Lung microvascular endothelial cell (primary cell): ENCODE measurements around the gene ELANE. TPM values are rescaled to one million over a fixed set of nuclear protein-coding genes. Genes with fewer than 3 reads are reported as not detected.

ENCODE experiments used
- DNase-seq, 2 donors: peaks; one replicate each; pipeline versions ENCODE4 v3.0.0 to v3.0.0-alpha.2; 2010; ENCODE audit warnings: low read depth in 2 of 2
- total RNA-seq: library from RNA; depleted of rRNA; stranded (reverse); fragments of >200 nt; gene quantifications from 2 replicates; pipeline ENCODE4 v1.2.1, GENCODE V29; 2014

ELANE gene
- total RNA-seq, 1 donor from 2014 or later = not detected

GRCh38 chr19:896999-897398 is 44.9 kb downstream of the ELANE start:
- no peak for DNase-seq

- DNase-seq = no peak
These were observed 45.4 kb downstream of the ELANE start for GRCh38 chr19:897442-898039.

DNA sequence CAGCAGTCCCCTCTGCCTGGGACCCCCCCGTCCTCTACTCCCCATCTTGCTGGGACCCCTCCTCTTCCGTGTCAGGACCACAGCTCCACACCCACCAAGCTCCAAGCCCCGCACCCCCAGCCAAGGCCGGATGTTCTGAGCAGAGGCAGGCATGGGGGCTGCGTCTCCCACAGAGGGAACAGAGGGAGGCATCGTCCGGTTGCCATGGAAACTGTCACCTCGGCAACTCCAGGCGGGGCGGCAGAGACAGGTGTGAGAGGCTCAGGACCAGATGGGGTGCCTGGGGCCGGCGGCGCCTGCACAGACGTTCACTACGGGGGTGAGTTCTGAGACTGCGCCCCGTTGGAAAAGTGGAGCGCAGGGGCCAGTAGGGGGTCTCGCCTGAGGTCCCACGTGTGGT is 46.6 kb downstream of the ELANE start:
- DNase-seq = no peak

GRCh38 chr19:899336-900042 is 47.4 kb downstream of the ELANE start:
- no peak for DNase-seq

- DNase-seq = no peak
These were observed 47.9 kb downstream of the ELANE start for GRCh38 chr19:900043-900301.

DNA sequence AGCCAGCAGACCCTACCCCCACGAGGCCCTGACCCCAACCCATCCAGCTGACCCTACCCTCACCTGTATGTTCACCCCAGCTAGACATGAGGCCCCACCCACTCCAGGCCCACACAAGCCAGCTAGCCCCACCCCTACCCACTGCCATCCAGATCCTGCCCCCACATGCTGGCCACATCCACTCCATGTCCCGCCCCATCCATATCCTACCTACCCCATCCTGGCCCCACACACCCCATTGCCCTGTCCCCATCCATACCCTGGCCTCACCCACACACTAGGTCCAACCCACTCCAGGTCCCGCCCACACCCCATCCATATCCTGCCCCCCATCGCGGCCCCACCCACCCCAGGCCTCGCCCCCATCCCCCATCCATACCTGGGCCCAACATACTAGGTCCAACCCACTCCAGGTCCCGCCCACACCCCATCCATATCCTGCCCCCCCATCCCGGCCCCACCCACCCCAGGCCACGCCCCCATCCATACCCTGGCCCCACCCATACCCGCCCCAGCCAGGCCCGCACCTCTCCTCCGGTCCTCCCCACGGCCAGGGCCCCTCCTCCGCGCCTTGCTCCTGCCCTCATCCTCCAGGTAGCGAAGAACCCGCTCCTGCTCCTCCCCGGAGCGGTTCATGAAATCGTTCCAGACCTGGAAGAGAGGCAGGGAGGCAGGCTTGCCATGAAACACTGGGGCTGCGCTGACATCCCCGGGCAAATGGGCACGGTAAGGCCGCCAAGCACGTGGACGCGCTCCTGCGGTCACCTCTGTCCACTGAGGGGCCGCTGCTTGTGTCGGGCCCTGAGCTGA is 48.4 kb downstream of the ELANE start:
- DNase-seq = no peak

DNA sequence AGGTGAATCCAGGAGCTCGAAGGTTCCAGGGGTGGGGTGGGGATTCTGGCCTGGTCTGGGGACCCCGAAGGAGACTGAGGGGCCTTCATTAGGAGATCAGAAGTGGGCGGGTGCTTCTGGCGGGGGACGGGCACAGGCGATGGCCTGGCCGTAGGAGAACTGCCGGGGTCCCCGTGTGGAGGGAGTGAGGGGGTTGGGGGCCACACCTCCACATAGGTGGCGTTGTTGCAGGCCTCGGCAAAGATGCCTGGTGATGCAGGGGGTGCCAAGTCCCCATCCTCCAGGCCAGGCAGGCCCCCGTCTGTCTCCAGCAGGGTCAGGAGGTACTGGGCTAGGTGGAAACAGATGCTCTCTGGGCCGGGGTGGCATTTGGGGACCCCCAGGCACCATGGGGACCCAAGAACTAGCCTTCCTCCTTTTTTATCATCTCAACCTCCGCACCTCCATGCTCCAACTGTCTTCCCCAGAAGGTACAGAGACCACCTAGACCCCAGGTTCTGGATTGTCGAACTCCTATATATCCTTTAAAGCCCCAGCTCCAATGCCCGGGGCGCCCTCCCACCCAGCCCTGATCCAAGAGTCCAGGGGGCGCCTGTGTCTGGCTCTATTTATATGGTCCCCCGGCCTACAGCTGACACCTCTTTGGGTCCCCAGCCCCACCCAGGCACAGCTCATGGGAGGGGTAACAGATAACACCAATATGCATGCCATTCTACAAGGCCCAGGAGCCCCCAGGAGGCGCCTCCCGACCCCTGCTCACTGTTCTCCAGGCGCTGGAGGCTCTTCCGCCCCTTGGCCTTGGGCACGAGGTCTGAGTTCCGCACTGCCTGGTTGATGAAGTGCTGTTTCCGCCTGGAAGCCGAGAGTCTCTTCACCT is 49.4 kb downstream of the ELANE start:
- no peak for DNase-seq

- DNase-seq = no peak
These were observed 49.9 kb downstream of the ELANE start for GRCh38 chr19:902093-902370.

DNA sequence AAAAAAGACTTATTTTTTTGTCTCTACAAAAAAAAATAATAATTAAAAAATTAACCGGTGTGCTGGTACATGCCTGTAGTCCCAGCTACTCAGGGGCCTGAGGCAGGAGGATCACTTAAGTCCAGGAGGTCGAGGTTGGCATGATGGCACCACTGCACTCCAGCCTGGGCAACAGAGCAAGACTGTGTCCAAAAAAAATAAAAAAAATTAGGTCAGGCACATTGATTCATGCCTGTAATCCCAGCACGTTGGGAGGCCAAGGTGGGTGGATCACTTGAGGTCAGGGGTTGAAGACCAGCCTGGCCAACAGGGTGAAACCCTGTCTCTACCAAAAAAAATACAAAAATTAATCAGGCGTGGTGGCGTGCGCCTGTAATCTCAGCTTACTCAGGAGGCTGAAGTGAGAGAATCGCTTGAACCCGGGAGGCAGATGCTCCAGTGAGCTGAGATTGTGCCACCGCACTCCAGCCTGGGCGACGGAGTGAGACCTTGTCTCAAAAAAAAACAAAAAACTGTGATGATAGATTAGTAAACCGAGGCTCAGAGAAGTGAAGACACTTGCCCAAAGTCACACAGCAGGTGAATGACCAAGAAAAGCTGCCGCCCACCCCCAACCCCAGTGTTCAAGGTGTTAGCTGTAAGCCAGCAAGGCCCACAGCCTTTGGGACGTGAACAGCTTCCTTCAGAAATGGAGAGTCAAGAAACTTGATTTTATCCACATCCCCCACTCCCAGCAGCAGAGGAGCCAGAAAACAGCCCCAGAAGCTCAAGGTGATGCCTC is 50.5 kb downstream of the ELANE start:
- DNase-seq = no peak

- DNase-seq = no peak
These were observed 51.2 kb downstream of the ELANE start for GRCh38 chr19:903266-903797.

DNA sequence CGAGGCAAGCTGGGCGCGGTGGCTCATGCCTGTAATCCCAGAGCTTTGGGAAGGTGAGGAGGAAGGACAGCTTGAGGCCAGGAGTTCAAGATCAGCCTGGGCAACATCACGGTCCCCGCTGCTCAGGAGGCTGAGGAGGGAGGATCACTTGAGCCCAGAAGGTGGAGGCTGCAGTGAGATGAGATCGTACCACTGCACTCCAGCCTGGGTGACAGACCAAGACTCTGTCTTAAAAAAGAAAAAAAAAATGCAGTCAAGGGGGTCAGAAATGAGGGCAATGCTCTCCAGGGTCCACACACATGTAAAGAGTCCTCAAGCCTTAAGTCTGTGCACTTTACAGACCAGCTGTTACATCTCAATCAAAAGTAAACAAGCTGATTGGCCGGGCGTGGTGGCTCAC is 52.4 kb downstream of the ELANE start:
- no peak for DNase-seq

Other genes starting within 250 kb of the ELANE start
- gene POLRMT, start 218.8 kb upstream of the ELANE start, total RNA-seq = 14.4 and 18.8 TPM in 2 replicates
- not detected in 2 replicates for gene FGF22, start 212.4 kb upstream of the ELANE start, total RNA-seq
- 25.5 and 27.8 TPM in 2 replicates for gene RNF126, start 189.1 kb upstream of the ELANE start, total RNA-seq
- 5.0 and 5.2 TPM in 2 replicates for gene FSTL3, start 175.9 kb upstream of the ELANE start, total RNA-seq
- gene PRSS57, start 156.9 kb upstream of the ELANE start, total RNA-seq = not detected in 2 replicates
- gene PALM, start 143.4 kb upstream of the ELANE start, total RNA-seq = 23.1 and 36.9 TPM in 2 replicates
- gene MISP, start 101.2 kb upstream of the ELANE start, total RNA-seq = under 0.01 TPM in 1 of 2 replicates, not detected in the other
- gene PTBP1, start 54.9 kb upstream of the ELANE start, total RNA-seq = 113 and 124 TPM in 2 replicates
- under 0.01 and 0.44 TPM in 2 replicates for gene PLPPR3, start 30.3 kb upstream of the ELANE start, total RNA-seq
- not detected in 2 replicates for gene AZU1, start 24.5 kb upstream of the ELANE start, total RNA-seq
- not detected in 2 replicates for gene PRTN3, start 11.3 kb upstream of the ELANE start, total RNA-seq
- 1.2 and 3.9 TPM in 2 replicates for gene CFD, start 7.4 kb downstream of the ELANE start, total RNA-seq
- 19.0 TPM in 2 replicates for gene MED16, start 40.9 kb downstream of the ELANE start, total RNA-seq
- gene RNU6-9, start 41.2 kb downstream of the ELANE start, total RNA-seq = not detected in 2 replicates
- 27.2 and 28.8 TPM in 2 replicates for gene R3HDM4, start 60.9 kb downstream of the ELANE start, total RNA-seq
- gene KISS1R, start 65.0 kb downstream of the ELANE start, total RNA-seq = not detected in 2 replicates
- gene ARID3A, start 73.7 kb downstream of the ELANE start, total RNA-seq = 6.8 and 9.5 TPM in 2 replicates
- gene WDR18, start 132.0 kb downstream of the ELANE start, total RNA-seq = 74.4 and 88.5 TPM in 2 replicates
- gene GRIN3B, start 148.1 kb downstream of the ELANE start, total RNA-seq = under 0.01 and 0.44 TPM in 2 replicates
- 29.4 and 43.8 TPM in 2 replicates for gene TMEM259, start 168.8 kb downstream of the ELANE start, total RNA-seq
- not detected in 2 replicates for gene RNU6-2, start 169.2 kb downstream of the ELANE start, total RNA-seq
- gene CNN2, start 174.3 kb downstream of the ELANE start, total RNA-seq = 59.1 and 83.9 TPM in 2 replicates
- 3.1 and 3.4 TPM in 2 replicates for gene ABCA7, start 187.8 kb downstream of the ELANE start, total RNA-seq
- gene ARHGAP45, start 214.9 kb downstream of the ELANE start, total RNA-seq = 17.7 and 19.6 TPM in 2 replicates
- 50.4 and 63.4 TPM in 2 replicates for gene POLR2E, start 243.1 kb downstream of the ELANE start, total RNA-seq